ENCODE measurements around the gene ATE1.

DNA sequence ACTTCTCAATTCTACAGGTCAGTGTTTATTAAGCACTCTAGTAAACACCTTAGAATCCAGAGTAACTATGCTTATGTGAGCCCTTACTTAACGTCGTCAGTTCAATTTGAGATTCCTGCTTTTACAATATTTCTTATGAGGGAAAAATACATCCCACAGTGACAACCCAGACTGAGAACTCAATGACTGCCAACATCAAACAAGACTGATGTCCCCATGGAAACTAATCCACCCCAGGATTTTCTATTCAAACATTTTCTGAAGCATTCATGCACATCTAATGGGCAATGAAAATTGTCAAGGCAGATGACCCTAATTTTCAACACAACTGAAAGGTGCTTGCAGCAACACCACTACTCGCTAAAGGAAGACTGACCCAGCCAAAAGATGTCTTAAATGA is 67.0 kb downstream of the ATE1 start:
- TF ChIP-seq, protein P1, sequence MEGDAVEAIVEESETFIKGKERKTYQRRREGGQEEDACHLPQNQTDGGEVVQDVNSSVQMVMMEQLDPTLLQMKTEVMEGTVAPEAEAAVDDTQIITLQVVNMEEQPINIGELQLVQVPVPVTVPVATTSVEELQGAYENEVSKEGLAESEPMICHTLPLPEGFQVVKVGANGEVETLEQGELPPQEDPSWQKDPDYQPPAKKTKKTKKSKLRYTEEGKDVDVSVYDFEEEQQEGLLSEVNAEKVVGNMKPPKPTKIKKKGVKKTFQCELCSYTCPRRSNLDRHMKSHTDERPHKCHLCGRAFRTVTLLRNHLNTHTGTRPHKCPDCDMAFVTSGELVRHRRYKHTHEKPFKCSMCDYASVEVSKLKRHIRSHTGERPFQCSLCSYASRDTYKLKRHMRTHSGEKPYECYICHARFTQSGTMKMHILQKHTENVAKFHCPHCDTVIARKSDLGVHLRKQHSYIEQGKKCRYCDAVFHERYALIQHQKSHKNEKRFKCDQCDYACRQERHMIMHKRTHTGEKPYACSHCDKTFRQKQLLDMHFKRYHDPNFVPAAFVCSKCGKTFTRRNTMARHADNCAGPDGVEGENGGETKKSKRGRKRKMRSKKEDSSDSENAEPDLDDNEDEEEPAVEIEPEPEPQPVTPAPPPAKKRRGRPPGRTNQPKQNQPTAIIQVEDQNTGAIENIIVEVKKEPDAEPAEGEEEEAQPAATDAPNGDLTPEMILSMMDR (IDR thresholded peaks at IDR 0.05; ENCODE audit: borderline replicate concordance, extremely low read depth, low read length, poor library complexity, severe bottlenecking) = no peak
- no peak for TF ChIP-seq EZH2 (IDR thresholded peaks at IDR 0.05; ENCODE audit: borderline replicate concordance, low read depth, low read length, severe bottlenecking)
